Gastrocnemius medialis (tissue), 4 donors: Measurements from ENCODE around the gene SV2C. TPM values are rescaled to one million over a fixed set of nuclear protein-coding genes. Genes with fewer than 3 reads are reported as not detected.

Experiments
- ATAC-seq, 2 donors: fragments of 150-250 bp; one replicate each; pipeline ENCODE4 v1.9.1; 2016
- DNase-seq, 2 donors: peaks; one replicate each; pipeline ENCODE4 v3.0.0-alpha.2; 2019
- H3K27ac ChIP-seq, 4 donors: fragments of 200-600 bp; sonication (generic); 1 replicate in 1 of 4; 2 replicates in 3 of 4; pipeline ENCODE4 v1.5.1; 2016 to 2018; ENCODE audit warnings: mild to moderate bottlenecking in 2 of 4, moderate library complexity in 1 of 4
- H3K27me3 ChIP-seq, 3 donors: fragments of 200-600 bp; sonication (generic) in 2 of 3; 1 replicate in 1 of 3; 2 replicates in 2 of 3; pipeline versions ENCODE4 v1.5.1 to v1.6.0; 2016 to 2019; ENCODE audit warnings: mild to moderate bottlenecking in 1 of 3, moderate library complexity in 1 of 3
- H3K36me3 ChIP-seq, 2 donors: fragments of 200-600 bp; sonication (generic) in 1 of 2; one replicate each; pipeline ENCODE4 v1.5.1; 2017 to 2018
- H3K4me1 ChIP-seq, 2 donors: fragments of 200-600 bp; sonication (generic) in 1 of 2; one replicate each; pipeline ENCODE4 v1.5.1; 2016 to 2017; ENCODE audit warnings: mild to moderate bottlenecking in 2 of 2
- H3K4me3 ChIP-seq, 4 donors: fragments of 200-600 bp; sonication (generic) in 3 of 4; 1 replicate in 1 of 4; 2 replicates in 3 of 4; pipeline ENCODE4 v1.5.1; 2016 to 2019; ENCODE audit warnings: mild to moderate bottlenecking in 2 of 4
- H3K9me3 ChIP-seq, 3 donors: fragments of 200-600 bp; sonication (generic) in 2 of 3; 1 replicate in 1 of 3; 2 replicates in 2 of 3; pipeline ENCODE4 v1.5.1; 2016 to 2019
- POLR2A ChIP-seq, 2 donors: fragments of 450-650 bp; IDR thresholded peaks; one replicate each; pipeline ENCODE4 v1.6.1; 2017; ENCODE audit warnings: antibody characterized with exemption in 2 of 2, mild to moderate bottlenecking in 2 of 2, moderate library complexity in 2 of 2
- in situ Hi-C, 4 donors: fragments of 200-750 bp; cut with MboI; loops; one replicate each; pipeline versions ENCODE4 v1.15.0 to v1.8.0; 2017; ENCODE audit warnings: low sequenced_read_pairs in 4 of 4
- intact Hi-C: fragments of 100-400 bp; cut with DNase I; formaldehyde crosslinking; loops from one replicate; pipeline ENCODE4 v1.15.1; 2023; ENCODE audit warnings: low total_unique reads
- total RNA-seq, 4 donors: library from RNA; depleted of rRNA; stranded (reverse); fragments of >200 nt; gene quantifications; one replicate each; pipeline versions ENCODE4 v1.1.0 to v1.2.3, GENCODE V29; 2016
- TF ChIP-seq, protein P1 (sequence below), 5 experiments: fragments of 450-650 bp in 3 of 5; fragments of 200-600 bp in 2 of 5; sonication (generic) in 2 of 5; IDR thresholded peaks in 4 of 5; conservative IDR thresholded peaks in 1 of 5; 1 replicate in 4 of 5; 2 replicates in 1 of 5; pipeline ENCODE4 v1.5.1; 2016 to 2019; ENCODE audit warnings: antibody characterized with exemption in 5 of 5, mild to moderate bottlenecking in 3 of 5, moderate library complexity in 3 of 5

SV2C gene
- total RNA-seq, 4 donors from 2014 or later: not detected

DNA sequence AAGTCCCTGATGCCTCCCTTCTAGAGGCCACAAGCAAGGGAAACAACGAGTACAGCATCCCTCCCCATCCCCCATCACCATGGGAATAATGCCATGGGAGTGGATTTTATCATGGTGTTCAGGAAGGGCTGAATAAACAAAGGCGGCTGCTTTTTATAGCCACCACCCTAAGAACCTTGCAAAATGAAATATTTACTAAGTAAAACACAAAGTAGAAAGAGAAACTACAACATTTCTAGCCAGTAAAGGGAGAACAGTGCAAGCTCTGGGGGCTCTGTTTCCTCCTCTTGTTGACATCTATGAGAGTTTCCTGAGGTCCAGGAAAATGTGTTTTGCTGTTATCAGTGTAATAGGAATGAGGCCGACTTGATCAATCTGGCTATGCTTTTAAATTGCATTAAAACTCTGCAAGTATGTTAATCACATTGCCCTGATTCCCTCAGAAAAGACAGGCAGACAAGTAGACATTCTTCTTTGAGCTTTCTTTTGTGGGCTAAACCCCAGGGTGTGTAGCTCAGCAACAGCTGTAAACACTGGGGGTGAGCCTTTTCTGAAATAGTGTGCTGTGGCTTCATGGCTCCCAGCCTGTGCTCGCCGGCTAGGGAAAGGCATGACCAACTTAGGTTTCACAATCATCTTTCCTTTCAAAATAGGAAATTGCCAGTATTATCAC, 31.1 kb downstream of the SV2C start:
- DNase-seq: no peak
- H3K36me3 ChIP-seq: no peaks in the 10 kb centered on the region
- ATAC-seq: peak in 1 of 2 donors; percentile 49
- intact Hi-C loops (no loop called here), in situ Hi-C loops (no loop called here)
- H3K4me1 ChIP-seq: no peaks in the 10 kb centered on the region
- no peaks in the 10 kb centered on the region for H3K9me3 ChIP-seq
- no peak for TF ChIP-seq POLR2A (IDR thresholded peaks at IDR 0.05)
- TF ChIP-seq, protein P1, sequence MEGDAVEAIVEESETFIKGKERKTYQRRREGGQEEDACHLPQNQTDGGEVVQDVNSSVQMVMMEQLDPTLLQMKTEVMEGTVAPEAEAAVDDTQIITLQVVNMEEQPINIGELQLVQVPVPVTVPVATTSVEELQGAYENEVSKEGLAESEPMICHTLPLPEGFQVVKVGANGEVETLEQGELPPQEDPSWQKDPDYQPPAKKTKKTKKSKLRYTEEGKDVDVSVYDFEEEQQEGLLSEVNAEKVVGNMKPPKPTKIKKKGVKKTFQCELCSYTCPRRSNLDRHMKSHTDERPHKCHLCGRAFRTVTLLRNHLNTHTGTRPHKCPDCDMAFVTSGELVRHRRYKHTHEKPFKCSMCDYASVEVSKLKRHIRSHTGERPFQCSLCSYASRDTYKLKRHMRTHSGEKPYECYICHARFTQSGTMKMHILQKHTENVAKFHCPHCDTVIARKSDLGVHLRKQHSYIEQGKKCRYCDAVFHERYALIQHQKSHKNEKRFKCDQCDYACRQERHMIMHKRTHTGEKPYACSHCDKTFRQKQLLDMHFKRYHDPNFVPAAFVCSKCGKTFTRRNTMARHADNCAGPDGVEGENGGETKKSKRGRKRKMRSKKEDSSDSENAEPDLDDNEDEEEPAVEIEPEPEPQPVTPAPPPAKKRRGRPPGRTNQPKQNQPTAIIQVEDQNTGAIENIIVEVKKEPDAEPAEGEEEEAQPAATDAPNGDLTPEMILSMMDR (IDR thresholded peaks at IDR 0.05 in 4 of 5, conservative IDR thresholded peaks at IDR 0.05 in 1 of 5): no peak
- H3K4me3 ChIP-seq: no peak overlapping the region
- H3K27me3 ChIP-seq: no peaks in the 10 kb centered on the region
- no peak overlapping the region for H3K27ac ChIP-seq

DNA sequence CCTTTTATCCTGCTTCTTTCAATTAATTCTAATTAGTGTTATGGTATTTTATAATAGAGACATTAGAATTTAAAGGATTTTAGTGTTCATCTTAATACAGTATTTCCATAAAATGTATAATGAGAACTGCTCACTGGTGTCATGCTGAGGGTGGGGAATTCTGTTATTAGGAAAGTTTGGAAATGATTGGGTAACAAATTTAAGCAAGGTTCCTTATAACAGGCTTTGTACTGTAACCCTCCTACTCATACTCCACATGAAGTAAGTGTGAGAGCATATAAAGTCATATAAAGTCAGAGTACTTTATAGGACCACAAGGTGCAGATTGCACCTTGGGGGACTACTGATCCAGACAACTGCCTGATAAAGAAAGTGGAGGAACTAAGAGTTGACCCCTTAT, 42.2 kb downstream of the SV2C start:
- ATAC-seq: no peak
- in situ Hi-C loops (no loop called here), intact Hi-C loops (no loop called here)
- TF ChIP-seq, protein P1 (IDR thresholded peaks at IDR 0.05 in 4 of 5, conservative IDR thresholded peaks at IDR 0.05 in 1 of 5): no peak
- TF ChIP-seq POLR2A (IDR thresholded peaks at IDR 0.05): no peak
- H3K36me3 ChIP-seq: no peaks in the 10 kb centered on the region
- no peak overlapping the region for H3K27ac ChIP-seq
- H3K4me3 ChIP-seq: no peak overlapping the region
- no peaks in the 10 kb centered on the region for H3K9me3 ChIP-seq
- no peaks in the 10 kb centered on the region for H3K27me3 ChIP-seq
- no peak for DNase-seq
- H3K4me1 ChIP-seq: no peaks in the 10 kb centered on the region

DNA sequence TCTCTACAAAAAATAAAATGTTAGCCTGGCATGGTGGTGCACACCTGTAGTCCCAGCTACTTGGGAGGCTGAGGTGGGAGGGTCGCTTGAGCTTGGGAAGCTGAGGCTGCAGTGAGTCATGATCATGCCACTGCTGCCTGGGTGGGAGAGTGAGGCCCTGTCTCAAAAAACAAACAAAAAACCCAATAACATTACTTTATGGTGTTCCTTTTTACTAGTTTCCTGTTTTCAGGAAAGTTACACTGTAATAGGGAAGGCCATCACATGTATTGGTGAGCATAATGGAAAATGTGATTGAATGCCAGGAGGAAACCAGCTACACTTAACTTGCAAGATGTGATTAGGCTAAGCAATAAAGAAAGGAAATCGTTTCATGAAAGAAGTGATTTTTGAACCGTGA, 42.7 kb downstream of the SV2C start:
- no peak for DNase-seq
- H3K4me1 ChIP-seq: no peaks in the 10 kb centered on the region
- TF ChIP-seq POLR2A (IDR thresholded peaks at IDR 0.05): no peak
- TF ChIP-seq, protein P1 (IDR thresholded peaks at IDR 0.05 in 4 of 5, conservative IDR thresholded peaks at IDR 0.05 in 1 of 5): no peak
- H3K4me3 ChIP-seq: no peak overlapping the region
- intact Hi-C loops: no loop called here
- no peak for ATAC-seq
- H3K9me3 ChIP-seq: no peaks in the 10 kb centered on the region
- in situ Hi-C loops: no loop called here
- no peaks in the 10 kb centered on the region for H3K27me3 ChIP-seq
- H3K36me3 ChIP-seq: no peaks in the 10 kb centered on the region
- H3K27ac ChIP-seq: no peak overlapping the region

DNA sequence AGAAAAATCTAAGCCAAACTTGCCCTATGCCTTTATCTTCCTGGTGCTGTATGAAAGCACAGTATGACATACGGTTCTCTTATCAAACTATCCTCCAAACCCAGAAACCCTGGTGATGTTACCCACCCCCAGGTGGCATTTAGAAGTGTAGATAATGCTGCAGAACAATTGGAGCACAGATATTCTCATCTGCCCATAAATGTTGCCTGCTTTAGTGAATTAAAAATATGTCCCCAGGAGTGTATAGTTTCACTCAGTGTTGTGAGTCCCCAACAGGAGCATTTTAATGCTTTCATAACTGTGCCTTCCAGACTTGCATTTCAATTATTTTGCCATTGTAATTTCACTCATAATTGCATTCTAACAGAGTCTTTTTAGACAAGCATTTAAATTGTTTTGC, 50.8 kb downstream of the SV2C start:
- Histone ChIP-seq H3K27ac (no peak overlapping the region), H3K4me3 (no peak overlapping the region), H3K4me1 (no peaks in the 10 kb centered on the region), H3K27me3 (no peaks in the 10 kb centered on the region), H3K9me3 (no peaks in the 10 kb centered on the region), H3K36me3 (no peaks in the 10 kb centered on the region)
- intact Hi-C loops: no loop called here
- in situ Hi-C loops: no loop called here
- TF ChIP-seq, protein P1 (IDR thresholded peaks at IDR 0.05 in 4 of 5, conservative IDR thresholded peaks at IDR 0.05 in 1 of 5): no peak
- TF ChIP-seq POLR2A (IDR thresholded peaks at IDR 0.05): no peak
- ATAC-seq (no peak), DNase-seq (no peak)

DNA sequence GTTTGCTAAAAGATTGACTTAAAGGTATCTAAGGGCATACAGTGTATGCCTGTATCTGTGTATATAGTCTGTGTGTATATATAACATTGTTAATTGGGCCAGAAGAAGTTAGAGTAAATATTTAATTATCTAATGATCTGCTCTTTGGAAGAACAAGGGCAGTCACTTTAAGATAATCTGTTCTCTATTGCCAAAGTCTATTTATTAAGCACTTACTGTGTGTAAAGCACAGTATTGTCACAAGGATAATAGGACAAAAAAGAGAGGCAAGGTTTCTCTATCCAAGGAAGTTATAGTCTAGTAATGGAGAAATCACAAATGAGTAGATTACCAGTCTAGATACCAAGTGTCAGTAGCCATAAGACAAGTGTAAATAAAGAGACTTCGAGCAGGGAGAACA, 51.5 kb downstream of the SV2C start:
- Histone ChIP-seq H3K36me3 (no peaks in the 10 kb centered on the region), H3K4me1 (no peaks in the 10 kb centered on the region), H3K27ac (no peak overlapping the region), H3K27me3 (no peaks in the 10 kb centered on the region), H3K4me3 (no peak overlapping the region), H3K9me3 (no peaks in the 10 kb centered on the region)
- TF ChIP-seq POLR2A (IDR thresholded peaks at IDR 0.05): no peak
- TF ChIP-seq, protein P1 (IDR thresholded peaks at IDR 0.05 in 4 of 5, conservative IDR thresholded peaks at IDR 0.05 in 1 of 5): no peak
- ATAC-seq: no peak
- in situ Hi-C loops (no loop called here), intact Hi-C loops (no loop called here)
- no peak for DNase-seq
